Sigmoid colon (tissue), 7 donors: ENCODE data around the gene EHD4. TPM values are rescaled to one million over a fixed set of nuclear protein-coding genes. Genes with fewer than 3 reads are reported as not detected.

ENCODE experiments used
- DNase-seq: peaks from one replicate; pipeline ENCODE4 v3.0.0-alpha.2; 2019
- H3K27ac ChIP-seq, 4 donors: fragments of 200-600 bp; sonication (generic); one replicate each; pipeline ENCODE4 v1.5.1; 2016 to 2019; ENCODE audit warnings: mild to moderate bottlenecking in 1 of 4
- H3K27me3 ChIP-seq, 3 donors: fragments of 200-600 bp; sonication (generic); one replicate each; pipeline ENCODE4 v1.5.1; 2019; ENCODE audit warnings: mild to moderate bottlenecking in 1 of 3
- H3K36me3 ChIP-seq, 4 donors: fragments of 200-600 bp; sonication (generic); one replicate each; pipeline ENCODE4 v1.5.1; 2016 to 2019
- H3K4me1 ChIP-seq, 4 donors: fragments of 200-600 bp; sonication (generic); one replicate each; pipeline ENCODE4 v1.5.1; 2017 to 2019
- H3K4me3 ChIP-seq, 4 donors: fragments of 200-600 bp; sonication (generic); one replicate each; pipeline ENCODE4 v1.5.1; 2017 to 2019; ENCODE audit warnings: mild to moderate bottlenecking in 2 of 4, moderate library complexity in 1 of 4
- H3K9me3 ChIP-seq, 4 donors: fragments of 200-600 bp in 3 of 4; sonication (generic) in 3 of 4; one replicate each; pipeline versions ENCODE4 v1.5.1 to v1.6.1; 2013 to 2019
- EP300 ChIP-seq, 4 donors: sonication (generic); formaldehyde crosslinking; IDR thresholded peaks; one replicate each; pipeline ENCODE4 v1.6.1; 2017; ENCODE audit warnings: antibody characterized with exemption in 4 of 4
- POLR2A ChIP-seq, 2 donors: fragments of 450-650 bp; IDR thresholded peaks; one replicate each; pipeline ENCODE4 v1.6.1; 2016; ENCODE audit warnings: antibody characterized with exemption in 2 of 2, mild to moderate bottlenecking in 2 of 2, moderate library complexity in 2 of 2
- POLR2AphosphoS5 ChIP-seq, 4 donors: sonication (generic); formaldehyde crosslinking; IDR thresholded peaks; one replicate each; pipeline ENCODE4 v1.6.1; 2017; ENCODE audit warnings: antibody characterized with exemption in 4 of 4
- WGBS, 2 donors: extraction: QIAGEN DNeasy Blood & Tissue Kit; methylation state at CpG; one replicate each; pipeline ENCODE4 v1.1.7; 2013; 5-methylcytosine and 5-hydroxymethylcytosine counted together
- intact Hi-C: fragments of 100-400 bp; cut with DNase I; formaldehyde crosslinking; loops from one replicate; pipeline ENCODE4 v1.15.1; 2023
- polyA plus RNA-seq, 3 donors: library from polyadenylated mRNA; stranded (reverse); fragments of 200-250 nt; gene quantifications; one replicate each; pipeline ENCODE4 v1.2.3, GENCODE V29; 2013
- total RNA-seq, 4 donors: library from RNA; depleted of rRNA; stranded (reverse); fragments of >200 nt; gene quantifications; one replicate each; pipeline ENCODE4 v1.1.0, GENCODE V29; 2016
- TF ChIP-seq, protein P1 (sequence below), 4 experiments: fragments of 450-650 bp in 3 of 4; fragments of 200-600 bp in 1 of 4; IDR thresholded peaks; one replicate each; pipeline ENCODE4 v1.5.1; 2016 to 2019; ENCODE audit warnings: antibody characterized with exemption in 4 of 4, mild to moderate bottlenecking in 3 of 4, moderate library complexity in 2 of 4
- donor health status: healthy with polysubstance abuse.
- donor health status: Bipolar disorder and iron deficiency.
- donor health status: healthy.

Gene EHD4
- total and polyA plus RNA-seq, 7 donors = 8.9 to 37.0 (median 13.0) TPM

DNA sequence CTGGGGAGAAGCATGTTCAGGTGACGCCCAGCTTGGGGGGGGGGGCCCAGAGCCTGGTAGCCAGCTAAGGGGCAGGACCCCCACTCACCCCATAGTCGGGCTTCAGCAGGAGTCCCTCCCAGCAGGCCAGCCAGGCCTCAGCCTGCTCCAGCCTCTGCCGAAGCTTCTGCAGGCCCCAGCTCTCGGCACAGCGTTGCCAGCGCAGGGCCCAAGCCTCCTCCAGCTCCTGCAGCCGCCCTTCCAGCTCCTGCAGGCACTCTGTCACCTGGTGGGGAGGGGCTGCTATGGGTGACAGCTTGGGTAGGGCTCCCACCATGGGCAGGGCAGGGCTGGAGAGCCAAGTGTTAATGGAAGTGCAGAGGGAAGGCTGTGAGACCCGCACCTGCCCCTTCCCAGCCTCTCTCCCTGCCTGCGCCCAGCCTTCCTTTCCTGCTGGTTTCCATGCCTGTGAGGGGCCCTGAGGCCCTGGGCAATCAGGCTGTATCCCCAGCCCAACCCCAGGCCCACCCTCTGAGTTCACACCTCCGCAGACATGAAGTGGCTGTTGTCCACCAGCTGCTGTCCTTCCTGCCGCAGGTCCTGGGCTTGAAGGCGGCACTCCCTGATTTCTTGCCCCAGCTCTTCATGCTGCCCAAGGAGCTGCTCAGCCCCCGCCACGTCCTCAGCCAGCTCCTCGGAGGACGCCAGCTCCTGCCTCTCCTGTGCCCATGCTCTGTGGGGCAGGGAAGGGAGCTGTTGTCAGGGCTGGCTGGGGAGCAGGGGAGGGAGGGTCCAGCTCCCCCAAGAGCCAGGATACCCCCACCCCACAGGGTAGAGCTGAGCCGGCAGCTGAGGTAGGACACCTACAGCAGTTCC lies 119.4 kb downstream of the EHD4 start:
- TF ChIP-seq, protein P1, sequence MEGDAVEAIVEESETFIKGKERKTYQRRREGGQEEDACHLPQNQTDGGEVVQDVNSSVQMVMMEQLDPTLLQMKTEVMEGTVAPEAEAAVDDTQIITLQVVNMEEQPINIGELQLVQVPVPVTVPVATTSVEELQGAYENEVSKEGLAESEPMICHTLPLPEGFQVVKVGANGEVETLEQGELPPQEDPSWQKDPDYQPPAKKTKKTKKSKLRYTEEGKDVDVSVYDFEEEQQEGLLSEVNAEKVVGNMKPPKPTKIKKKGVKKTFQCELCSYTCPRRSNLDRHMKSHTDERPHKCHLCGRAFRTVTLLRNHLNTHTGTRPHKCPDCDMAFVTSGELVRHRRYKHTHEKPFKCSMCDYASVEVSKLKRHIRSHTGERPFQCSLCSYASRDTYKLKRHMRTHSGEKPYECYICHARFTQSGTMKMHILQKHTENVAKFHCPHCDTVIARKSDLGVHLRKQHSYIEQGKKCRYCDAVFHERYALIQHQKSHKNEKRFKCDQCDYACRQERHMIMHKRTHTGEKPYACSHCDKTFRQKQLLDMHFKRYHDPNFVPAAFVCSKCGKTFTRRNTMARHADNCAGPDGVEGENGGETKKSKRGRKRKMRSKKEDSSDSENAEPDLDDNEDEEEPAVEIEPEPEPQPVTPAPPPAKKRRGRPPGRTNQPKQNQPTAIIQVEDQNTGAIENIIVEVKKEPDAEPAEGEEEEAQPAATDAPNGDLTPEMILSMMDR (IDR thresholded peaks at IDR 0.05) = no peak
- no peak for TF ChIP-seq POLR2A (IDR thresholded peaks at IDR 0.05)
- TF ChIP-seq POLR2AphosphoS5 (IDR thresholded peaks at IDR 0.05) = no peak
- no peak for TF ChIP-seq EP300 (IDR thresholded peaks at IDR 0.05)
- 80 to 81% methylated on average over 17 of the region's 17 CpGs for WGBS, 2 donors
- no peak overlapping the region for H3K4me3 ChIP-seq
- peaks cover 0 to 52% (median 17%) of the 10 kb centered on the region in 3 donors for H3K27me3 ChIP-seq
- H3K9me3 ChIP-seq = no peaks in the 10 kb centered on the region
- no peak for DNase-seq
- intact Hi-C loops = no loop called here
- H3K27ac ChIP-seq = no peak overlapping the region
- H3K4me1 ChIP-seq = no peaks in the 10 kb centered on the region
- peaks cover 0 to 7% (median 4%) of the 10 kb centered on the region in 4 donors for H3K36me3 ChIP-seq

DNA sequence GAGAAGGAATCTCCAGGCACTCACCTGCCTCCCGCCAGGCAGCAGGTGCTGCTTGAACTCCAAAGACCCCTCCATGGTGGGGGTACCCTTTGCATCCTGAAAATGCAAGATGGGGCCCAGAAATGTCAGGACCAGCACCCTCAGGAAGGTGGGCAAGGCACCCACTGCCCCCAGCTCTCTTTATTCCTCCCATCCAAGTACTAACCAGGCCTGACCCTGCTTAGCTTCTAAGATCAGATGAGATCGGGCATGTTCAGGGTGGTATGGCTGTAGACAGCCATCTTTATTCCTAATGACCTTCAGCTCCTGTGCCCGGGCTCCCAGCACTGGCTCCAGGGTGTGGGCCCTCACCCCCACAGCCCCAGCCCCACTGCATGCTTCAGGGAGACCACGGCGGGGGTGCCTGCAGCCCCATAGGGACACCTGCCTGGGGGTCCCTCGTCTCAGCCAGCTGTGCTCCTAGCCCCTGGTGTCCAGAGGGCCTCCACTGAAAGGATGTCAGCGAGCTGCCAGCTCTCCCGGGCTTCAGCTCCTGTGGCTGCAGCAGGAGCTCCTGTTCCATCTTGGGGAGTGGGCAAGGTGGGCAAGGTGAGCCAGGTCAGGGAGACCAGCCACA lies 120.5 kb downstream of the EHD4 start:
- Histone ChIP-seq H3K36me3 (peaks cover 0 to 18% (median 15%) of the 10 kb centered on the region in 4 donors), H3K9me3 (no peaks in the 10 kb centered on the region), H3K4me3 (no peak overlapping the region), H3K27me3 (peaks cover 0 to 51% (median 17%) of the 10 kb centered on the region in 3 donors), H3K4me1 (no peaks in the 10 kb centered on the region), H3K27ac (no peak overlapping the region)
- 82 to 87% methylated on average over 8 of the region's 8 CpGs for WGBS, 2 donors
- intact Hi-C loops = no loop called here
- TF ChIP-seq EP300 (IDR thresholded peaks at IDR 0.05) = no peak
- no peak for DNase-seq

DNA sequence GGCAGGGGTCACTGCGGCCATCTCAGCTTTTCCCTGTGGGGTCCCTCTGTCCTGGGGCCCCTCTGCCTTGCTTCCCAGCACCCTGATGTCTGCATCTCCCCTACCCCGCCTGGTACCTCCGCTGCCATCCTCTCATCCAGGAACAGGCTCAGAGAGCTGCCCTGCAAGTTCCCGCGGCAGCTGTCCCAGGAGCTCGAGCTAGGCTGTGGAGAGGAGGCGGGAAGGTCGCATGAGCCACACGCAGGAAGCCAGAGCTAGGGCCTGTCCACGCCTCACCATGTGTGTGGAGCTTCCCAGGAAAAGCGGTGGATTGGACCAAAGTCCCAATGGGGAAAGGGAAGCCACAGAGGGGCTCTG lies 121.2 kb downstream of the EHD4 start:
- intact Hi-C loops = no loop called here
- peaks cover 0 to 44% (median 17%) of the 10 kb centered on the region in 3 donors for H3K27me3 ChIP-seq
- H3K36me3 ChIP-seq = peaks cover 0 to 25% (median 22%) of the 10 kb centered on the region in 4 donors
- H3K9me3 ChIP-seq = no peaks in the 10 kb centered on the region
- 28 to 52% methylated on average over 11 of the region's 11 CpGs for WGBS, 2 donors
- no peaks in the 10 kb centered on the region for H3K4me1 ChIP-seq
- DNase-seq = no peak
- no peak overlapping the region for H3K27ac ChIP-seq
- TF ChIP-seq, protein P1 (IDR thresholded peaks at IDR 0.05) = no peak
- TF ChIP-seq POLR2A (IDR thresholded peaks at IDR 0.05) (no peak), EP300 (IDR thresholded peaks at IDR 0.05) (no peak), POLR2AphosphoS5 (IDR thresholded peaks at IDR 0.05) (no peak)
- no peak overlapping the region for H3K4me3 ChIP-seq

DNA sequence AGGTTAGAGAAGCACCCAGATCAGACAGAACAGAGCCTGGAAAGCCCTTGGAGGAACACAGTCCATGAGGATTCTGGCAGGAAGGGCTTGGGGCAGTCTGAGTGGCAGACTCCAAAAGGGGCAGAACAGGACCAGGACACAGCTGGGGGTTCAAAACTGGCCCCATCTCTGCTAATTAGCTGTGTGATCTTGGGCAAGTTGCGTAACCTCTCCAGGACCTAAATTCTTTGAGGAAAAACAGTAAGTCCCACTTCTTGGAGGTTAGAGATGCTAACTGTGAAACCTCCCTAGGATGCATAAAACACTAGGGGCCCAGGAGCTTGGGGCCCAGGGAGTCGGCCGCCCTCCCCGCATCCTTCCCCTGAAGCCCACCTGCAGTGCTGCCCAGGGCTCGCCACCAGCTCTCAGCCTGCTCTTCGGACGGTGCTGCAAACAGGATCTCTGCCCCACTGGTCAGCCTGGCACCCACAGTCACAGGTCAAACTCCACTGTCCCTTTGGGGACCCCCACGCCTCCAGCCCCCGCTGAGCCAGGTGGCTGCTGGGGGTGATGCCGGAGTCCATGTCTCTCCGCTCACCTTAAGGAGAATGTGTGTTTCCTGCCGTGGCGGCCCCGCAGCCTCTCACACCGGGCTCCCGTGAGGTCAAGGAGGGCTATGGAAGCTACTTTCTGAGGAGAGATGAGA lies 121.7 kb downstream of the EHD4 start:
- Histone ChIP-seq H3K4me3 (no peak overlapping the region), H3K36me3 (peaks cover 0 to 30% (median 26%) of the 10 kb centered on the region in 4 donors), H3K27me3 (peaks cover 0 to 43% (median 17%) of the 10 kb centered on the region in 3 donors), H3K9me3 (no peaks in the 10 kb centered on the region), H3K27ac (no peak overlapping the region), H3K4me1 (no peaks in the 10 kb centered on the region)
- 77% methylated on average over 16 of the region's 16 CpGs for WGBS, 2 donors
- no peak for DNase-seq
- intact Hi-C loops = no loop called here
- TF ChIP-seq, protein P1 (IDR thresholded peaks at IDR 0.05) = no peak
- TF ChIP-seq EP300 (IDR thresholded peaks at IDR 0.05) (no peak), POLR2A (IDR thresholded peaks at IDR 0.05) (no peak), POLR2AphosphoS5 (IDR thresholded peaks at IDR 0.05) (no peak)

DNA sequence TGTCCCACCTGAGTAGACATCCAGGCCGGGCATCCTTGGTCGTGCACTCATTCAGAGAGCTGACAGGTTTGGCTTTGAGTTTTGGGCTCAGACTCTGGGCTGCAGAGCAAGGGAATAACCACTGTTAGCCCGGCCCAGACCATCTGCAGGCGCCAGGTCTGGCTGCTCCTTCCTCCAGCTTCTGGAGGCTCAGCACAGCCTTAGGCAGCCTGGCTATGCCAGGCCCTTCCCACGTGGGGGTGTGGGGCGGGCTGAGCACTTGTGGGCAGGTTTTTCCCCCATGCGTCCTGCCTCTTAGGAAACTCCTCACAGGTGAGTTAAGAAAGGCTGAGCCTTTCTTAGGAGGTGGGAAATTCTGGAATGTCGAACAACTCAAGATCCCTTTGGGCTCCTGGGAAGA lies 122.5 kb downstream of the EHD4 start:
- 67 to 79% methylated on average over 8 of the region's 8 CpGs for WGBS, 2 donors
- Histone ChIP-seq H3K4me1 (no peaks in the 10 kb centered on the region), H3K27me3 (peaks cover 0 to 35% (median 11%) of the 10 kb centered on the region in 3 donors), H3K4me3 (no peak overlapping the region), H3K36me3 (peaks cover 0 to 38% (median 26%) of the 10 kb centered on the region in 4 donors), H3K9me3 (no peaks in the 10 kb centered on the region), H3K27ac (no peak overlapping the region)
- intact Hi-C loops = no loop called here
- DNase-seq = no peak
- TF ChIP-seq POLR2AphosphoS5 (IDR thresholded peaks at IDR 0.05) (no peak), POLR2A (IDR thresholded peaks at IDR 0.05) (no peak), EP300 (IDR thresholded peaks at IDR 0.05) (no peak)
- TF ChIP-seq, protein P1 (IDR thresholded peaks at IDR 0.05) = no peak
